Measurements from ENCODE around the gene NFIB. TPM values are rescaled to one million over a fixed set of nuclear protein-coding genes. Genes with fewer than 3 reads are reported as not detected.

The NFIB gene
- total RNA-seq, 1 experiment from 2014 or later = 12.5 TPM

GRCh38 chr9:14262827-14263226, 51.1 kb downstream of the NFIB start:
- CTCF ChIA-PET = no interaction called here

GRCh38 chr9:14261616-14262015, 52.3 kb downstream of the NFIB start:
- ATAC-seq (no peak), DNase-seq (ENCODE audit: low spot score) (no peak)
- no peak overlapping the region for H3K27ac Mint-ChIP-seq
- ChIA-PET CTCF (no interaction called here), POLR2A (no interaction called here)
- H3K36me3 Mint-ChIP-seq = no peaks in the 10 kb centered on the region
- no peaks in the 10 kb centered on the region for H3K9me3 Mint-ChIP-seq
- no peak overlapping the region for H3K4me3 Mint-ChIP-seq
- no peaks in the 10 kb centered on the region for H3K27me3 Mint-ChIP-seq (ENCODE audit: low read depth)
- peaks cover 29% of the 10 kb centered on the region for H3K4me1 Mint-ChIP-seq
- TF ChIP-seq, protein P1, sequence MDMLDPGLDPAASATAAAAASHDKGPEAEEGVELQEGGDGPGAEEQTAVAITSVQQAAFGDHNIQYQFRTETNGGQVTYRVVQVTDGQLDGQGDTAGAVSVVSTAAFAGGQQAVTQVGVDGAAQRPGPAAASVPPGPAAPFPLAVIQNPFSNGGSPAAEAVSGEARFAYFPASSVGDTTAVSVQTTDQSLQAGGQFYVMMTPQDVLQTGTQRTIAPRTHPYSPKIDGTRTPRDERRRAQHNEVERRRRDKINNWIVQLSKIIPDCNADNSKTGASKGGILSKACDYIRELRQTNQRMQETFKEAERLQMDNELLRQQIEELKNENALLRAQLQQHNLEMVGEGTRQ (CRISPR knock-in tag; IDR thresholded peaks at IDR 0.05) = no peak
- TF ChIP-seq CREM (CRISPR knock-in tag; IDR thresholded peaks at IDR 0.05) (no peak), ZNF396 (CRISPR knock-in tag; IDR thresholded peaks at IDR 0.05; ENCODE audit: borderline replicate concordance) (no peak), PREB (CRISPR knock-in tag; IDR thresholded peaks at IDR 0.05; ENCODE audit: borderline replicate concordance) (no peak), GABPB1 (CRISPR knock-in tag; IDR thresholded peaks at IDR 0.05) (no peak), TEAD4 (CRISPR knock-in tag; IDR thresholded peaks at IDR 0.05) (no peak), TP53 (CRISPR knock-in tag; IDR thresholded peaks at IDR 0.05) (no peak), AR (CRISPR knock-in tag; IDR thresholded peaks at IDR 0.05) (no peak), FOXP1 (CRISPR knock-in tag; IDR thresholded peaks at IDR 0.05; ENCODE audit: borderline replicate concordance) (no peak), ZBTB21 (CRISPR knock-in tag; IDR thresholded peaks at IDR 0.05; ENCODE audit: borderline replicate concordance) (no peak)
- TF ChIP-seq, protein P2, sequence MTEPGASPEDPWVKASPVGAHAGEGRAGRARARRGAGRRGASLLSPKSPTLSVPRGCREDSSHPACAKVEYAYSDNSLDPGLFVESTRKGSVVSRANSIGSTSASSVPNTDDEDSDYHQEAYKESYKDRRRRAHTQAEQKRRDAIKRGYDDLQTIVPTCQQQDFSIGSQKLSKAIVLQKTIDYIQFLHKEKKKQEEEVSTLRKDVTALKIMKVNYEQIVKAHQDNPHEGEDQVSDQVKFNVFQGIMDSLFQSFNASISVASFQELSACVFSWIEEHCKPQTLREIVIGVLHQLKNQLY (CRISPR knock-in tag; IDR thresholded peaks at IDR 0.05) = no peak
- TF ChIP-seq, protein P3, sequence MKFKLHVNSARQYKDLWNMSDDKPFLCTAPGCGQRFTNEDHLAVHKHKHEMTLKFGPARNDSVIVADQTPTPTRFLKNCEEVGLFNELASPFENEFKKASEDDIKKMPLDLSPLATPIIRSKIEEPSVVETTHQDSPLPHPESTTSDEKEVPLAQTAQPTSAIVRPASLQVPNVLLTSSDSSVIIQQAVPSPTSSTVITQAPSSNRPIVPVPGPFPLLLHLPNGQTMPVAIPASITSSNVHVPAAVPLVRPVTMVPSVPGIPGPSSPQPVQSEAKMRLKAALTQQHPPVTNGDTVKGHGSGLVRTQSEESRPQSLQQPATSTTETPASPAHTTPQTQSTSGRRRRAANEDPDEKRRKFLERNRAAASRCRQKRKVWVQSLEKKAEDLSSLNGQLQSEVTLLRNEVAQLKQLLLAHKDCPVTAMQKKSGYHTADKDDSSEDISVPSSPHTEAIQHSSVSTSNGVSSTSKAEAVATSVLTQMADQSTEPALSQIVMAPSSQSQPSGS (CRISPR knock-in tag; IDR thresholded peaks at IDR 0.05; ENCODE audit: borderline replicate concordance, low read depth) = no peak
- TF ChIP-seq, protein P4, sequence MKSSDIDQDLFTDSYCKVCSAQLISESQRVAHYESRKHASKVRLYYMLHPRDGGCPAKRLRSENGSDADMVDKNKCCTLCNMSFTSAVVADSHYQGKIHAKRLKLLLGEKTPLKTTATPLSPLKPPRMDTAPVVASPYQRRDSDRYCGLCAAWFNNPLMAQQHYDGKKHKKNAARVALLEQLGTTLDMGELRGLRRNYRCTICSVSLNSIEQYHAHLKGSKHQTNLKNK (CRISPR knock-in tag; IDR thresholded peaks at IDR 0.05) = no peak

More at GRCh38 chr9:14262827-14263226, 51.1 kb downstream of the NFIB start:
- Mint-ChIP-seq H3K27me3 (ENCODE audit: low read depth) (no peaks in the 10 kb centered on the region), H3K4me1 (peaks cover 26% of the 10 kb centered on the region), H3K27ac (peak overlapping the region; percentile 15; the same call in 1 of the 2 replicates), H3K36me3 (no peaks in the 10 kb centered on the region), H3K4me3 (no peak overlapping the region), H3K9me3 (no peaks in the 10 kb centered on the region)
- TF ChIP-seq ATF6 (CRISPR knock-in tag; IDR thresholded peaks at IDR 0.05) (no peak), SMAD3 (CRISPR knock-in tag; IDR thresholded peaks at IDR 0.05; ENCODE audit: borderline replicate concordance) (no peak), NR1H2 (CRISPR knock-in tag; IDR thresholded peaks at IDR 0.05) (no peak), NR2C2 (CRISPR knock-in tag; IDR thresholded peaks at IDR 0.05) (no peak), GTF2I (CRISPR knock-in tag; conservative IDR thresholded peaks at IDR 0.05) (no peak), ZNF423 (CRISPR knock-in tag; IDR thresholded peaks at IDR 0.05) (no peak), OVOL2 (CRISPR knock-in tag; IDR thresholded peaks at IDR 0.05; ENCODE audit: borderline replicate concordance) (no peak), CREB1 (CRISPR knock-in tag; IDR thresholded peaks at IDR 0.05) (no peak)
- TF ChIP-seq, protein P5, sequence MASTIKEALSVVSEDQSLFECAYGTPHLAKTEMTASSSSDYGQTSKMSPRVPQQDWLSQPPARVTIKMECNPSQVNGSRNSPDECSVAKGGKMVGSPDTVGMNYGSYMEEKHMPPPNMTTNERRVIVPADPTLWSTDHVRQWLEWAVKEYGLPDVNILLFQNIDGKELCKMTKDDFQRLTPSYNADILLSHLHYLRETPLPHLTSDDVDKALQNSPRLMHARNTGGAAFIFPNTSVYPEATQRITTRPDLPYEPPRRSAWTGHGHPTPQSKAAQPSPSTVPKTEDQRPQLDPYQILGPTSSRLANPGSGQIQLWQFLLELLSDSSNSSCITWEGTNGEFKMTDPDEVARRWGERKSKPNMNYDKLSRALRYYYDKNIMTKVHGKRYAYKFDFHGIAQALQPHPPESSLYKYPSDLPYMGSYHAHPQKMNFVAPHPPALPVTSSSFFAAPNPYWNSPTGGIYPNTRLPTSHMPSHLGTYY (CRISPR knock-in tag; IDR thresholded peaks at IDR 0.05) = no peak
- TF ChIP-seq, protein P6, sequence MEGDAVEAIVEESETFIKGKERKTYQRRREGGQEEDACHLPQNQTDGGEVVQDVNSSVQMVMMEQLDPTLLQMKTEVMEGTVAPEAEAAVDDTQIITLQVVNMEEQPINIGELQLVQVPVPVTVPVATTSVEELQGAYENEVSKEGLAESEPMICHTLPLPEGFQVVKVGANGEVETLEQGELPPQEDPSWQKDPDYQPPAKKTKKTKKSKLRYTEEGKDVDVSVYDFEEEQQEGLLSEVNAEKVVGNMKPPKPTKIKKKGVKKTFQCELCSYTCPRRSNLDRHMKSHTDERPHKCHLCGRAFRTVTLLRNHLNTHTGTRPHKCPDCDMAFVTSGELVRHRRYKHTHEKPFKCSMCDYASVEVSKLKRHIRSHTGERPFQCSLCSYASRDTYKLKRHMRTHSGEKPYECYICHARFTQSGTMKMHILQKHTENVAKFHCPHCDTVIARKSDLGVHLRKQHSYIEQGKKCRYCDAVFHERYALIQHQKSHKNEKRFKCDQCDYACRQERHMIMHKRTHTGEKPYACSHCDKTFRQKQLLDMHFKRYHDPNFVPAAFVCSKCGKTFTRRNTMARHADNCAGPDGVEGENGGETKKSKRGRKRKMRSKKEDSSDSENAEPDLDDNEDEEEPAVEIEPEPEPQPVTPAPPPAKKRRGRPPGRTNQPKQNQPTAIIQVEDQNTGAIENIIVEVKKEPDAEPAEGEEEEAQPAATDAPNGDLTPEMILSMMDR (IDR thresholded peaks at IDR 0.05) = no peak
- DNase-seq (ENCODE audit: low spot score) (no peak), ATAC-seq (no peak)
- POLR2A ChIA-PET = no interaction called here
